K562 (cell line): Measurements from ENCODE around the gene PBRM1. TPM values are rescaled to one million over a fixed set of nuclear protein-coding genes. Genes with fewer than 3 reads are reported as not detected.
A peak's percentile ranks its signal among the peaks of the same experiment; 100 is the strongest.

ENCODE experiments used
- ATAC-seq: fragments of 200-7000 bp; cut with Tn5 transposase; 3 replicates; pipeline ENCODE4 v1.9.1; 2020; ENCODE audit warnings: moderate library complexity
- BruUV-seq: library from RNA; stranded (reverse); fragments of 400-500 nt; replicated peaks from 2 replicates; lab custom pipeline; 2021; lab: Mats Ljungman, UMichigan
- CTCF ChIA-PET: fragments of 300-600 bp; formaldehyde crosslinking; extraction: SDS; loops from one replicate; lab custom pipeline; 2021; ENCODE audit warnings: low intra/inter-chr PET ratio; lab: Yijun Ruan, JAX
- POLR2A ChIA-PET: fragments of 300-600, 350-650 bp; sonication (Branson Sonifier 250); formaldehyde crosslinking; extraction: SDS; loops from one replicate; lab custom pipeline; 2021; ENCODE audit warnings: antibody characterized with exemption, inconsistent platforms; lab: Yijun Ruan, JAX
- DNase-seq, 4 experiments: peaks; one replicate each; pipeline versions ENCODE4 v3.0.0 to v3.0.0-alpha.2; 2011 to 2018; ENCODE audit warnings: low spot score in 3 of 4, mixed read lengths in 3 of 4; ENCODE audit errors: extremely low read depth in 1 of 4
- FAIRE-seq: peaks from 2 replicates; lab custom pipeline; 2011; peaks lifted over from hg19 to GRCh38; lab: Jason Lieb, UNC
- H2AFZ ChIP-seq: 2 replicates; pipeline ENCODE4 v1.6.0; 2011; ENCODE audit warnings: low read depth, low read length, control low read depth, inconsistent platforms
- H3K27ac ChIP-seq: fragments of 200-600 bp; 3 replicates; pipeline ENCODE4 v1.8.0; 2011; ENCODE audit warnings: low read depth, mild to moderate bottlenecking, control low read depth, inconsistent platforms, low read length, moderate library complexity, mixed read lengths; ENCODE audit errors: extremely low read depth
- H3K27me3 ChIP-seq, 2 experiments: fragments of 300-600 bp in 1 of 2; 2 replicates in 1 of 2; 3 replicates in 1 of 2; pipeline versions ENCODE4 v1.6.0 to v1.8.0; 2011; ENCODE audit warnings: inconsistent platforms in 2 of 2, low read length in 2 of 2, mild to moderate bottlenecking in 1 of 2, mixed read lengths in 1 of 2, moderate library complexity in 1 of 2; ENCODE audit not compliant: control insufficient read depth in 2 of 2, insufficient read depth in 2 of 2
- H3K36me3 ChIP-seq: fragments of 300-600 bp; 3 replicates; pipeline ENCODE4 v1.8.0; 2011; ENCODE audit warnings: mild to moderate bottlenecking, low read length, inconsistent platforms; ENCODE audit not compliant: control insufficient read depth, insufficient read depth
- H3K4me1 ChIP-seq, 2 experiments: fragments of 200-600 bp in 1 of 2; replicated peaks in 1 of 2; 2 replicates in 1 of 2; 3 replicates in 1 of 2; pipeline versions ENCODE4 v1.5.1 to v1.8.0; 2011; ENCODE audit warnings: inconsistent platforms in 2 of 2, low read length in 2 of 2, mild to moderate bottlenecking in 1 of 2, mixed read lengths in 1 of 2, moderate library complexity in 1 of 2; ENCODE audit not compliant: control insufficient read depth in 2 of 2, insufficient read depth in 2 of 2
- H3K4me2 ChIP-seq: 2 replicates; pipeline ENCODE4 v1.6.1; 2011; ENCODE audit warnings: low read length, control low read depth, inconsistent platforms, mixed read lengths; ENCODE audit not compliant: insufficient read depth
- H3K4me3 ChIP-seq: fragments of 200-600 bp; sonication (generic), shearing (Covaris generic); 2 replicates; pipeline ENCODE4 v1.5.1; 2016; ENCODE audit warnings: control low read depth, inconsistent platforms
- H3K79me2 ChIP-seq: fragments of 200-600 bp; 3 replicates; pipeline ENCODE4 v1.8.0; 2011; ENCODE audit warnings: low read length, inconsistent platforms; ENCODE audit not compliant: control insufficient read depth, insufficient read depth
- H3K9ac ChIP-seq, 2 experiments: 2 replicates each; pipeline versions ENCODE4 v1.6.0 to v1.6.1; 2011; ENCODE audit warnings: low read depth in 2 of 2, low read length in 2 of 2, control low read depth in 1 of 2, inconsistent platforms in 1 of 2, mild to moderate bottlenecking in 1 of 2, mixed read lengths in 1 of 2; ENCODE audit not compliant: insufficient read depth in 1 of 2
- H3K9me1 ChIP-seq: one replicate; pipeline ENCODE4 v1.6.0; 2011; ENCODE audit warnings: inconsistent platforms, mild to moderate bottlenecking, low read length, moderate library complexity; ENCODE audit not compliant: control insufficient read depth, insufficient read depth
- H3K9me3 ChIP-seq: replicated peaks from 2 replicates; pipeline ENCODE4 v1.5.1; 2011; ENCODE audit warnings: low read depth, low read length, inconsistent platforms; ENCODE audit not compliant: control insufficient read depth, insufficient read depth
- H4K20me1 ChIP-seq: replicated peaks from 2 replicates; pipeline ENCODE4 v1.6.1; 2011; ENCODE audit warnings: low read length, inconsistent platforms, mixed read lengths; ENCODE audit not compliant: control insufficient read depth, insufficient read depth
- FOXJ2 ChIP-seq: fragments of 200-800 bp; sonication (Bioruptor generic); IDR thresholded peaks from 2 replicates; pipeline ENCODE4 v1.6.1; 2016; ENCODE audit warnings: missing genetic modification characterization, missing compliant biosample characterization
- HDAC8 ChIP-seq: fragments of 450-650 bp; IDR thresholded peaks from 2 replicates; pipeline ENCODE4 v1.6.1; 2016; ENCODE audit warnings: mild to moderate bottlenecking, missing genetic modification characterization, moderate library complexity, missing compliant biosample characterization
- HSF4 ChIP-seq: fragments of 250-450 bp; sonication (Bioruptor Pico); IDR thresholded peaks from 2 replicates; pipeline ENCODE4 v2.1.2; 2022; ENCODE audit warnings: mild to moderate bottlenecking, moderate library complexity, borderline replicate concordance
- SIX5 ChIP-seq, 2 experiments: IDR thresholded peaks; 2 replicates each; pipeline ENCODE4 v1.6.1; 2011; ENCODE audit warnings: low read length in 2 of 2, borderline replicate concordance in 1 of 2, low read depth in 1 of 2, mild to moderate bottlenecking in 1 of 2, moderate library complexity in 1 of 2; ENCODE audit not compliant: insufficient read depth in 1 of 2
- SMAD3 ChIP-seq: fragments of 450-650 bp; formaldehyde crosslinking; conservative IDR thresholded peaks from 2 replicates; pipeline ENCODE4 v1.4.0; 2020; ENCODE audit warnings: mild to moderate bottlenecking
- THRAP3 ChIP-seq: fragments of 450-650 bp; IDR thresholded peaks from 2 replicates; pipeline ENCODE4 v1.6.1; 2016; ENCODE audit warnings: mild to moderate bottlenecking, inconsistent platforms, borderline replicate concordance
- ZBED1 ChIP-seq: IDR thresholded peaks from 2 replicates; pipeline ENCODE4 v1.6.1; 2014
- ZFP30 ChIP-seq: fragments of 250-450 bp; sonication (Bioruptor Pico); IDR thresholded peaks from 2 replicates; pipeline ENCODE4 v1.8.0; 2022; ENCODE audit warnings: moderate library complexity, mild to moderate bottlenecking, inconsistent platforms, borderline replicate concordance
- ZFPM2 ChIP-seq: fragments of 250-450 bp; sonication (Bioruptor Pico); IDR thresholded peaks from 2 replicates; pipeline ENCODE4 v1.5.1; 2022; ENCODE audit warnings: mild to moderate bottlenecking
- ZNF707 ChIP-seq: fragments of 250-450 bp; sonication (Bioruptor Pico); conservative IDR thresholded peaks from 2 replicates; pipeline ENCODE4 v1.8.0; 2022; ENCODE audit warnings: inconsistent platforms, mild to moderate bottlenecking, moderate library complexity
- WGBS: fragments of 100-300 bp; shearing (Covaris generic); methylation state at CpG from one replicate; pipeline ENCODE4 v1.1.6; 2016; ENCODE audit warnings: low coverage, mixed read lengths; ENCODE audit not compliant: insufficient coverage; ENCODE audit errors: missing lambda C conversion rate; 5-methylcytosine and 5-hydroxymethylcytosine counted together
- in situ Hi-C: fragments of 300-500 bp; cut with MboI; formaldehyde crosslinking; loops from 4 replicates; pipeline ENCODE4 v1.15.0; 2018; ENCODE audit warnings: inconsistent platforms, mixed read lengths
- intact Hi-C: fragments of 100-400 bp; cut with micrococcal nuclease; formaldehyde crosslinking; loops from 2 replicates; pipeline ENCODE4 v1.14.2; 2022
- polyA plus RNA-seq, 8 experiments: library from polyadenylated mRNA; depleted of rRNA in 4 of 8; stranded (reverse) in 5 of 8; unstranded in 3 of 8; fragments of >200 nt; fragmentation: Nextera tagmentation in 2 of 8; fragmentation: Illumina TruSeq in 1 of 8; extraction: Ambion mirVana in 2 of 8; extraction: Trizol in 1 of 8; gene quantifications; 2 replicates each; pipeline versions ENCODE4 v1.2.1 to v1.2.3, GENCODE V29; 2011 to 2014; ENCODE audit warnings: inconsistent platforms in 1 of 8, missing spikeins in 1 of 8
- total RNA-seq, 7 experiments: library from RNA; depleted of rRNA in 6 of 7; stranded (reverse); fragments of >200 nt in 6 of 7; fragmentation: Illumina TruSeq in 2 of 7; extraction: Trizol in 2 of 7; gene quantifications; 2 replicates each; pipeline versions ENCODE4 v1.2.1 to v1.2.3, GENCODE V29; 2011 to 2021; ENCODE audit warnings: low replicate concordance in 1 of 7
- TF ChIP-seq, protein P1 (sequence below): fragments of 200-800 bp; sonication (Bioruptor generic); IDR thresholded peaks from 2 replicates; pipeline ENCODE4 v1.6.1; 2017; ENCODE audit warnings: missing genetic modification characterization, missing compliant biosample characterization
- TF ChIP-seq, protein P2 (sequence below): fragments of 450-650 bp; IDR thresholded peaks from 2 replicates; pipeline ENCODE4 v1.6.1; 2017; ENCODE audit warnings: antibody characterized with exemption, mild to moderate bottlenecking
- TF ChIP-seq, protein P3 (sequence below), 2 experiments: fragments of 250-450 bp in 1 of 2; fragments of 450-650 bp in 1 of 2; sonication (Bioruptor Pico) in 1 of 2; IDR thresholded peaks; 2 replicates each; pipeline versions ENCODE4 v1.6.1 to v1.8.0; 2016 to 2021; ENCODE audit warnings: mild to moderate bottlenecking in 2 of 2, moderate library complexity in 2 of 2, missing compliant biosample characterization in 1 of 2, missing genetic modification characterization in 1 of 2
- TF ChIP-seq, protein P4 (sequence below): fragments of 450-650 bp; formaldehyde crosslinking; IDR thresholded peaks from 2 replicates; pipeline ENCODE4 v1.4.0; 2020; ENCODE audit warnings: mild to moderate bottlenecking, moderate library complexity

Gene PBRM1
- total and polyA plus RNA-seq, 9 of the 15 experiments (the other 6 are each of a cell fraction or from before 2014, with no cell fraction given), result 3.9 to 31.8 (median 19.0) TPM

DNA sequence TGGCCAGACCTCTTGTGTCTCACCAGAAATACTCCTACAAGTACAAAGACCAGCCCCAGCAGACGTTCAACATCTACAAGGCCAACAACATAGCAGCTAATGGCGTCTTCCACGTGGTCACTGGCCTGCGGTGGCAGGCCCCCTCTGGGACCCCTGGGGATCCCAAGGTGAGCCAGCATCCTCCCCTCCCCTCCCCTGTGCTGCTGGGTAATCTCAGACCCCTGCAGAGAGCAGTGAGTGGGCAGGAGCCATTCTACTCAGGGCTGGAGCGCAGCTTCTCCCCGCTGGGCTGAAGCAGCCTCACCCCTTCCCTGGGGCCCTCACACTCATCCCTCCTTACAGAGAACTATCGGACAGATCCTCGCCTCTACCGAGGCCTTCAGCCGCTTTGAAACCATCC, 180.7 kb downstream of the PBRM1 start:
- no TSS peak for BruUV-seq
- ChIA-PET CTCF (no interaction called here), POLR2A (interaction anchor here (0.6 to 1.5 kb wide), 5 partner anchors 11 to 80 kb away, joined by 3 to 5 read pairs (median 4); no protein-coding TSS in a partner anchor)
- H3K4me1 ChIP-seq, result peaks cover 0 to 46% of the 10 kb centered on the region in 2 experiments; a peak in 2 of 5 replicates
- peaks cover 0 to 5% of the 10 kb centered on the region in 2 experiments; a peak in 1 of 5 replicates for H3K27me3 ChIP-seq
- no peak overlapping the region for H3K4me3 ChIP-seq
- DNase-seq (no peak), ATAC-seq (no peak), FAIRE-seq (no peak)
- H3K4me2 ChIP-seq, result no peak overlapping the region
- no peaks in the 10 kb centered on the region for H3K9me1 ChIP-seq
- in situ Hi-C loops, result no loop called here
- intact Hi-C loops, result no loop called here
- no peaks in the 10 kb centered on the region for H4K20me1 ChIP-seq
- H2AFZ ChIP-seq, result no peak overlapping the region
- H3K36me3 ChIP-seq, result no peaks in the 10 kb centered on the region
- peak overlapping the region in 1 of 2 experiments; percentile 64; a peak in 2 of 4 replicates for H3K9ac ChIP-seq
- WGBS, result 7% methylated on average over 5 of the region's 10 CpGs
- H3K79me2 ChIP-seq, result no peaks in the 10 kb centered on the region
- no peak overlapping the region for H3K27ac ChIP-seq
- H3K9me3 ChIP-seq, result no peaks in the 10 kb centered on the region
- no peak for TF ChIP-seq ZNF707
- no peak for TF ChIP-seq ZFP30 (CRISPR knock-in tag)
- no peak for TF ChIP-seq FOXJ2 (tag)
- no peak for TF ChIP-seq HDAC8 (tag)
- TF ChIP-seq ZBED1, result no peak
- TF ChIP-seq SIX5 (IDR thresholded peaks at IDR 0.05; ENCODE audit: borderline replicate concordance in 1 of 2, insufficient read depth in 1 of 2, low read depth in 1 of 2, low read length in 2 of 2), result no peak
- TF ChIP-seq, protein P1, sequence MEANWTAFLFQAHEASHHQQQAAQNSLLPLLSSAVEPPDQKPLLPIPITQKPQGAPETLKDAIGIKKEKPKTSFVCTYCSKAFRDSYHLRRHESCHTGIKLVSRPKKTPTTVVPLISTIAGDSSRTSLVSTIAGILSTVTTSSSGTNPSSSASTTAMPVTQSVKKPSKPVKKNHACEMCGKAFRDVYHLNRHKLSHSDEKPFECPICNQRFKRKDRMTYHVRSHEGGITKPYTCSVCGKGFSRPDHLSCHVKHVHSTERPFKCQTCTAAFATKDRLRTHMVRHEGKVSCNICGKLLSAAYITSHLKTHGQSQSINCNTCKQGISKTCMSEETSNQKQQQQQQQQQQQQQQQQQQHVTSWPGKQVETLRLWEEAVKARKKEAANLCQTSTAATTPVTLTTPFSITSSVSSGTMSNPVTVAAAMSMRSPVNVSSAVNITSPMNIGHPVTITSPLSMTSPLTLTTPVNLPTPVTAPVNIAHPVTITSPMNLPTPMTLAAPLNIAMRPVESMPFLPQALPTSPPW (CRISPR knock-in tag), result no peak
- TF ChIP-seq SMAD3 (CRISPR knock-in tag), result no peak
- TF ChIP-seq, protein P2, sequence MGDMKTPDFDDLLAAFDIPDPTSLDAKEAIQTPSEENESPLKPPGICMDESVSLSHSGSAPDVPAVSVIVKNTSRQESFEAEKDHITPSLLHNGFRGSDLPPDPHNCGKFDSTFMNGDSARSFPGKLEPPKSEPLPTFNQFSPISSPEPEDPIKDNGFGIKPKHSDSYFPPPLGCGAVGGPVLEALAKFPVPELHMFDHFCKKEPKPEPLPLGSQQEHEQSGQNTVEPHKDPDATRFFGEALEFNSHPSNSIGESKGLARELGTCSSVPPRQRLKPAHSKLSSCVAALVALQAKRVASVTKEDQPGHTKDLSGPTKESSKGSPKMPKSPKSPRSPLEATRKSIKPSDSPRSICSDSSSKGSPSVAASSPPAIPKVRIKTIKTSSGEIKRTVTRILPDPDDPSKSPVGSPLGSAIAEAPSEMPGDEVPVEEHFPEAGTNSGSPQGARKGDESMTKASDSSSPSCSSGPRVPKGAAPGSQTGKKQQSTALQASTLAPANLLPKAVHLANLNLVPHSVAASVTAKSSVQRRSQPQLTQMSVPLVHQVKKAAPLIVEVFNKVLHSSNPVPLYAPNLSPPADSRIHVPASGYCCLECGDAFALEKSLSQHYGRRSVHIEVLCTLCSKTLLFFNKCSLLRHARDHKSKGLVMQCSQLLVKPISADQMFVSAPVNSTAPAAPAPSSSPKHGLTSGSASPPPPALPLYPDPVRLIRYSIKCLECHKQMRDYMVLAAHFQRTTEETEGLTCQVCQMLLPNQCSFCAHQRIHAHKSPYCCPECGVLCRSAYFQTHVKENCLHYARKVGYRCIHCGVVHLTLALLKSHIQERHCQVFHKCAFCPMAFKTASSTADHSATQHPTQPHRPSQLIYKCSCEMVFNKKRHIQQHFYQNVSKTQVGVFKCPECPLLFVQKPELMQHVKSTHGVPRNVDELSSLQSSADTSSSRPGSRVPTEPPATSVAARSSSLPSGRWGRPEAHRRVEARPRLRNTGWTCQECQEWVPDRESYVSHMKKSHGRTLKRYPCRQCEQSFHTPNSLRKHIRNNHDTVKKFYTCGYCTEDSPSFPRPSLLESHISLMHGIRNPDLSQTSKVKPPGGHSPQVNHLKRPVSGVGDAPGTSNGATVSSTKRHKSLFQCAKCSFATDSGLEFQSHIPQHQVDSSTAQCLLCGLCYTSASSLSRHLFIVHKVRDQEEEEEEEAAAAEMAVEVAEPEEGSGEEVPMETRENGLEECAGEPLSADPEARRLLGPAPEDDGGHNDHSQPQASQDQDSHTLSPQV, result no peak
- TF ChIP-seq, protein P3, sequence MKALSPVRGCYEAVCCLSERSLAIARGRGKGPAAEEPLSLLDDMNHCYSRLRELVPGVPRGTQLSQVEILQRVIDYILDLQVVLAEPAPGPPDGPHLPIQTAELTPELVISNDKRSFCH (CRISPR knock-in tag; IDR thresholded peaks at IDR 0.05), result no peak
- TF ChIP-seq, protein P3 (tag; IDR thresholded peaks at IDR 0.05), result no peak
- TF ChIP-seq HSF4, result no peak
- TF ChIP-seq THRAP3, result no peak
- TF ChIP-seq ZFPM2 (CRISPR knock-in tag), result no peak
- TF ChIP-seq, protein P4, sequence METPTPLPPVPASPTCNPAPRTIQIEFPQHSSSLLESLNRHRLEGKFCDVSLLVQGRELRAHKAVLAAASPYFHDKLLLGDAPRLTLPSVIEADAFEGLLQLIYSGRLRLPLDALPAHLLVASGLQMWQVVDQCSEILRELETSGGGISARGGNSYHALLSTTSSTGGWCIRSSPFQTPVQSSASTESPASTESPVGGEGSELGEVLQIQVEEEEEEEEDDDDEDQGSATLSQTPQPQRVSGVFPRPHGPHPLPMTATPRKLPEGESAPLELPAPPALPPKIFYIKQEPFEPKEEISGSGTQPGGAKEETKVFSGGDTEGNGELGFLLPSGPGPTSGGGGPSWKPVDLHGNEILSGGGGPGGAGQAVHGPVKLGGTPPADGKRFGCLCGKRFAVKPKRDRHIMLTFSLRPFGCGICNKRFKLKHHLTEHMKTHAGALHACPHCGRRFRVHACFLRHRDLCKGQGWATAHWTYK, result no peak
